MM.1S (cell line): ENCODE measurements around the gene CGAS.

Experiments used
- DNase-seq: peaks from one replicate; pipeline ENCODE4 v3.0.0-alpha.2; 2015
- H2AFZ ChIP-seq: fragments of 300-600 bp; sonication (generic); 2 replicates; pipeline ENCODE4 v1.6.0; 2016; ENCODE audit warnings: antibody characterized with exemption, low read length
- H3F3A ChIP-seq: fragments of 300-600 bp; sonication (generic); 2 replicates; pipeline ENCODE4 v1.6.1; 2016; ENCODE audit warnings: mild to moderate bottlenecking, antibody characterized with exemption, low read length, moderate library complexity, mixed read lengths; ENCODE audit not compliant: insufficient read depth
- H3K27ac ChIP-seq: fragments of 300-600 bp; sonication (generic); 2 replicates; pipeline ENCODE4 v1.5.1; 2016; ENCODE audit warnings: mild to moderate bottlenecking, low read length
- H3K27me3 ChIP-seq: fragments of 300-600 bp; sonication (generic); replicated peaks from 2 replicates; pipeline ENCODE4 v1.6.0; 2016; ENCODE audit warnings: low read length; ENCODE audit not compliant: insufficient read depth
- H3K36me3 ChIP-seq: fragments of 300-600 bp; sonication (generic); replicated peaks from 2 replicates; pipeline ENCODE4 v1.6.1; 2016; ENCODE audit warnings: mild to moderate bottlenecking, low read length, mixed read lengths; ENCODE audit not compliant: insufficient read depth
- H3K4me1 ChIP-seq: fragments of 300-600 bp; sonication (generic); 2 replicates; pipeline ENCODE4 v1.6.1; 2016; ENCODE audit warnings: low read length, mixed read lengths
- H3K4me2 ChIP-seq: fragments of 300-600 bp; sonication (generic); 2 replicates; pipeline ENCODE4 v1.6.0; 2016; ENCODE audit warnings: low read depth, low read length
- H3K4me3 ChIP-seq: fragments of 300-600 bp; sonication (generic); 2 replicates; pipeline ENCODE4 v1.5.1; 2016; ENCODE audit warnings: low read length, mixed read lengths
- H3K79me2 ChIP-seq: fragments of 300-600 bp; sonication (generic); 2 replicates; pipeline ENCODE4 v1.6.1; 2016; ENCODE audit warnings: mixed run types, low read length, mixed read lengths
- H3K9ac ChIP-seq: fragments of 300-600 bp; sonication (generic); 2 replicates; pipeline ENCODE4 v1.6.1; 2016; ENCODE audit warnings: low read length, mixed read lengths
- H3K9me2 ChIP-seq: fragments of 300-600 bp; sonication (generic); replicated peaks from 2 replicates; pipeline ENCODE4 v1.6.1; 2016; ENCODE audit warnings: mild to moderate bottlenecking, low read length, mixed read lengths; ENCODE audit not compliant: insufficient read depth
- H3K9me3 ChIP-seq: fragments of 300-600 bp; sonication (generic); replicated peaks from 2 replicates; pipeline ENCODE4 v1.6.1; 2016; ENCODE audit warnings: mild to moderate bottlenecking, low read length, mixed read lengths; ENCODE audit not compliant: insufficient read depth
- H4K20me1 ChIP-seq: fragments of 300-600 bp; sonication (generic); 2 replicates; pipeline ENCODE4 v1.6.1; 2016; ENCODE audit warnings: mild to moderate bottlenecking, low read length, moderate library complexity, mixed read lengths; ENCODE audit not compliant: insufficient read depth
- EZH2 ChIP-seq: fragments of 300-600 bp; sonication (generic); optimal IDR thresholded peaks from 2 replicates; pipeline ENCODE3; 2017; ENCODE audit warnings: low read depth, mild to moderate bottlenecking, antibody characterized with exemption, low read length, mixed read lengths
- EZH2phosphoT487 ChIP-seq: fragments of 300-600 bp; sonication (generic); IDR thresholded peaks from 2 replicates; pipeline ENCODE4 v1.6.1; 2018; ENCODE audit warnings: antibody characterized with exemption, low read length
- TF ChIP-seq, protein P1 (sequence below): fragments of 300-600 bp; sonication (generic); IDR thresholded peaks from 2 replicates; pipeline ENCODE4 v1.5.1; 2016; ENCODE audit warnings: antibody characterized with exemption, low read length, mixed read lengths

The CGAS gene

DNA sequence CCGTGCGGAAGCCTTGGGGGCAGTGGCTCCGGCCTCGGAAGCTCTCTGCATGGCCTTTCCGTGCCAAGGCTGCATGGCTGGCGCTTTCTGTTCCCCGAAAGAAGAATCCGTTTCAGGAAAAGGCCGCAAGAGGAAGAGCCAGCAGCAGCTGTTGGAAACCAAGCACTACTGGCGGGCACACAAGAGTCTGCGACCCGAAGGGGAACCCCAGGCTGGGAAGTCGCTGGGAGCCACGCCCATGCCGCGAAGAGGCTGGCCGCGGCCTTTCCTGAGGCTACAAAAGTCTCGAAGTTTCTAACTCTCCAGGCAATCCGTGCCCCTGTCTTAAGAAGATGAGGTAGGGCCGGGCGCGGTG, at the start of gene CGAS:
TSS of gene CGAS (minus strand) at position 191 of the 355 bp plus-strand sequence. CDS start at position 75, 116 bp downstream.
- no peak for TF ChIP-seq EZH2
- TF ChIP-seq, protein P1, sequence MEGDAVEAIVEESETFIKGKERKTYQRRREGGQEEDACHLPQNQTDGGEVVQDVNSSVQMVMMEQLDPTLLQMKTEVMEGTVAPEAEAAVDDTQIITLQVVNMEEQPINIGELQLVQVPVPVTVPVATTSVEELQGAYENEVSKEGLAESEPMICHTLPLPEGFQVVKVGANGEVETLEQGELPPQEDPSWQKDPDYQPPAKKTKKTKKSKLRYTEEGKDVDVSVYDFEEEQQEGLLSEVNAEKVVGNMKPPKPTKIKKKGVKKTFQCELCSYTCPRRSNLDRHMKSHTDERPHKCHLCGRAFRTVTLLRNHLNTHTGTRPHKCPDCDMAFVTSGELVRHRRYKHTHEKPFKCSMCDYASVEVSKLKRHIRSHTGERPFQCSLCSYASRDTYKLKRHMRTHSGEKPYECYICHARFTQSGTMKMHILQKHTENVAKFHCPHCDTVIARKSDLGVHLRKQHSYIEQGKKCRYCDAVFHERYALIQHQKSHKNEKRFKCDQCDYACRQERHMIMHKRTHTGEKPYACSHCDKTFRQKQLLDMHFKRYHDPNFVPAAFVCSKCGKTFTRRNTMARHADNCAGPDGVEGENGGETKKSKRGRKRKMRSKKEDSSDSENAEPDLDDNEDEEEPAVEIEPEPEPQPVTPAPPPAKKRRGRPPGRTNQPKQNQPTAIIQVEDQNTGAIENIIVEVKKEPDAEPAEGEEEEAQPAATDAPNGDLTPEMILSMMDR: no peak
- TF ChIP-seq EZH2phosphoT487: no peak
- peaks cover 6% of the 10 kb centered on the region for H3K4me1 ChIP-seq
- peak; percentile 89 for DNase-seq
- H3K79me2 ChIP-seq: peaks cover 50% of the 10 kb centered on the region
- H3K9me3 ChIP-seq: no peaks in the 10 kb centered on the region
- peak within 1 kb of the TSS; percentile 83 for H3K4me2 ChIP-seq
- no peaks in the 10 kb centered on the region for H3K9me2 ChIP-seq
- peak within 1 kb of the TSS; percentile 89 for H3K27ac ChIP-seq
- peaks cover 23% of the 10 kb centered on the region for H3F3A ChIP-seq
- peak within 1 kb of the TSS; percentile 94 for H3K9ac ChIP-seq
- H3K27me3 ChIP-seq: no peaks in the 10 kb centered on the region
- peaks cover 4% of the 10 kb centered on the region; the same call in 1 of the 2 replicates for H3K36me3 ChIP-seq
- H4K20me1 ChIP-seq: 0 out of 2 replicates have a peak, but pooled peaks cover 6% of the 10 kb centered on the region
- H3K4me3 ChIP-seq: peak within 1 kb of the TSS; percentile 90
- peak within 1 kb of the TSS; percentile 74 for H2AFZ ChIP-seq

GRCh38 chr6:73497915-73498314, 45.8 kb upstream of the CGAS start:
- Histone ChIP-seq H3K4me3 (no peak overlapping the region), H3K36me3 (peaks cover 3% of the 10 kb centered on the region; the same call in 1 of the 2 replicates), H3K9me3 (no peaks in the 10 kb centered on the region), H3K4me1 (no peaks in the 10 kb centered on the region), H2AFZ (no peak overlapping the region), H3K27me3 (no peaks in the 10 kb centered on the region), H3F3A (no peaks in the 10 kb centered on the region), H4K20me1 (no peaks in the 10 kb centered on the region), H3K27ac (no peak overlapping the region), H3K79me2 (no peaks in the 10 kb centered on the region), H3K9ac (no peak overlapping the region), H3K4me2 (no peak overlapping the region), H3K9me2 (no peaks in the 10 kb centered on the region)
- TF ChIP-seq EZH2phosphoT487: no peak
- TF ChIP-seq EZH2: no peak
- TF ChIP-seq, protein P1: no peak
- DNase-seq: no peak

- no peaks in the 10 kb centered on the region for H3K9me3 ChIP-seq
- H3K4me1 ChIP-seq: no peaks in the 10 kb centered on the region
- TF ChIP-seq, protein P1: no peak
- TF ChIP-seq EZH2phosphoT487 (no peak), EZH2 (no peak)
- H3K79me2 ChIP-seq: peaks cover 18% of the 10 kb centered on the region
- no peaks in the 10 kb centered on the region for H4K20me1 ChIP-seq
- H3K4me2 ChIP-seq: no peak overlapping the region
- H3K27ac ChIP-seq: no peak overlapping the region
- no peak overlapping the region for H2AFZ ChIP-seq
- no peaks in the 10 kb centered on the region for H3K9me2 ChIP-seq
- no peaks in the 10 kb centered on the region for H3F3A ChIP-seq
- no peaks in the 10 kb centered on the region for H3K27me3 ChIP-seq
- no peak for DNase-seq
- H3K36me3 ChIP-seq: no peaks in the 10 kb centered on the region; the same call in 1 of the 2 replicates
- no peak overlapping the region for H3K4me3 ChIP-seq
- H3K9ac ChIP-seq: no peak overlapping the region
Measured at GRCh38 chr6:73491377-73491776, 39.3 kb upstream of the CGAS start.
